Fibroblast of skin of right quadriceps (primary cell): ENCODE results near the gene VIPR2.

Experiments used
- DNase-seq: peaks from one replicate; pipeline ENCODE4 v3.0.0-alpha.2; 2013

VIPR2 gene

DNA sequence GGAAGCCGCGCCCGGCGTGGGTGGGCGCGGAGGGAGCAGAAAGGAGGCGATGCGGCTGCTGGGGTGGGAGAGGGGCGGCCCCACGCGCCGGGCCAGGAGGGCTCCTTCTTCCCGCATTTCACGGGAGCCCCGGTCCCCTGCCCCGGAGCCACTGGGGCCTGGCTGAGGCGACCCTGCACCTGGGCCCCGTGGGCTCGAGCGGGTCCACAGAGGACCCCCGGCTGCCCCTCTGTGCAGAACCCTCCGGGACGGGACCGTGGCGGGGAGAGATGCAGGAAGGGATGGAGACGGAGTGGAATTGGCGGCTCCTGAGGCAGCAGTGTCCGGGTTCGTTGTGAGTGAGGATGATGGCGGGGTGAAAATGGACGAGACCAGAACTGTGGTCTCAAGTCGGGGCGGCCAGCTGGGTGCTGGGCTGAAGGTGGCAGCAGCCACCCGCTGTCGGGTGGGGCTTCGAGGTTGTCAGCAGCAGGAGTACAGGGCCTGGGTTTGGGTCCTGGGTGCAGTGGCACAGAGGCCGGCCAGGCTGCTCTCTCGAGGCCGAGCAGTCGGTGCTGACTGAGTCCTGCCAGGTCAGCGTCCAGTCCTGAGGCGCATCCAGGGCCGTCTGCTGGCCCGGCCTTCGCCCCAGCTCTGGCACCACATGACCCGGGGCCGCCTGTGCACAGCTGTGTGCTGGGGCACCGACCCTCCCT lies 80.4 kb downstream of the VIPR2 start:
- no peak for DNase-seq

DNA sequence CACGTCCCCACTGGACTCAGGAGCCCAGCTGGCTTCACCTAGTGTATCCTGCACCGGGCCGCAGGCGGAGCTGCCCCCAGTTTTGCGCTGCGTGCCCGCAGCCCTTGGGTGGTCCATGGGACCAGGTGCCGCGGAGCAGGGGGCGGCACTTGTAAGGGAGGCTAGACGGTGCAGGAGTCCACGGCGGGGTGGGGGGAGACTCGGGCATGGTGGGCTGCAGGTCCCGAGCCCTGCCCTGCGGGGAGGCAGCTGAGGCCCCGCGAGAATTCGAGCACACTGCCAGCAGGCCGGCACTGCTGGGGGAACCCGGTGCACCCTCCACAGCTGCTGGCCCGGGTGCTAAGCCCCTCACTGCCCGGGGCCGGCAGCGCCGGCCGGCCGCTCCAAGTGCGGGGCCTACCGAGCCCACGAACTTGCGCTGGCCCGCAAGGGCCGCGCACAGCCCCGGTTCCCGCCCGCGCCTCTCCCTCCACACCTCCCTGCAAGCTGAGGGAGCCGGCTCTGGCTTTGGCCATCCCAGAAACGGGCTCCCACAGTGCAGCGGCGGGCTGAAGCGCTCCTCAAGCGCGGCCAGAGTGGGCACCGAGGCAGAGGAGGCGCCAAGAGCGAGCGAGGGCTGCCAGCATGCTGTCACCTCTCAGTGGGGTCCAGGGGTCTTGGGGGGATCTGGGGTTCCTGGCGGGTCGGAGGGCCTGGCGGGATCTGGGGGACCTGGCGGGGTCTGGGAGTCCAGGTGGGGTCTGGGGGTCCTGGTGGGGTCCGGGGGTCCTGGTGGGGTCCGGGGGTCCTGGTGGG lies 81.4 kb downstream of the VIPR2 start:
- no peak for DNase-seq

DNA sequence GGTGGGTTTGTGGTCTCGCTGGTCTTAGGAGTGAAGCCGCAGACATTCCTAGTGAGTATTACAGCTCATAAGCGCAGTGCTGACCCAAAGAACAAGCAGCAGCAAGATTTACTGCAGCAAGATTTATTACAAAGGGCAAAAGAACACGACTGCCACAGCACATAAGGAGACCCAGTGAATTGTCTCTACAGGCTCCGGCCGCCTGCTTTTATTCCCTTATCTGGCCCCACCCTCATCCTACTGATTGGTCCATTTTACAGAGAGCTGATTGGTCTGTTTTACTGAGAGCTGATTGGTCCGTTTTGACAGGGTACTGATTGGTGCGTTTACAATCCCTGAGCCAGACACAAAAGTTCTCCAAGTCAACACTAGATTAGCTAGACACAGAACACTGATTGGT lies 82.1 kb downstream of the VIPR2 start:
- DNase-seq: no peak

DNA sequence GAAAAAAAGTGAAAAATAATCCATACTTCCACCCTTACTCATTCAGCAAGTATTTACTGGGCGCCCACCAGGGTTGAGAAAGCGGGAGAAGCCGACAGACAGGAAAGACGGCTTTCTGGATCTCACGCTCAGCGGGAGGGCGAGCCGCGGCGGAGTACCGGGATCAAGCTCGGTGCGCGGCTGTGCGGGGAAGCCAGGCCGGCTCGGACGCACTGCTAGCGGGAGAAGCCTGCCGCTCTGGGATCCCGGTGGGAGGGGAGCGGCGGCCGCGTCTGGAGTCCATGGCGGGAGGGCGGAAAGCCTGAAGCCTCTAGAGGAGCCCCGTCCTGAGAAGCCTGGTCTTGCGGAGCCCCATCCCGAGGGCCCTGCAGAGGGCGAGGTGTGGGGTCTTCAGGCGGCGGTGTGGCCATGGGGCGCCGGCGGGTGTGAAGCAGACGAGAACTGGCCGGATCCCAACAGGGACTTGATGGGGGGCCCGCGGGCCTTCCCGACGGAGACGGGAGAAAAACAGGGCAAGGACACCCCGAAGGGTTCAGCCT lies 82.9 kb downstream of the VIPR2 start:
- no peak for DNase-seq

DNA sequence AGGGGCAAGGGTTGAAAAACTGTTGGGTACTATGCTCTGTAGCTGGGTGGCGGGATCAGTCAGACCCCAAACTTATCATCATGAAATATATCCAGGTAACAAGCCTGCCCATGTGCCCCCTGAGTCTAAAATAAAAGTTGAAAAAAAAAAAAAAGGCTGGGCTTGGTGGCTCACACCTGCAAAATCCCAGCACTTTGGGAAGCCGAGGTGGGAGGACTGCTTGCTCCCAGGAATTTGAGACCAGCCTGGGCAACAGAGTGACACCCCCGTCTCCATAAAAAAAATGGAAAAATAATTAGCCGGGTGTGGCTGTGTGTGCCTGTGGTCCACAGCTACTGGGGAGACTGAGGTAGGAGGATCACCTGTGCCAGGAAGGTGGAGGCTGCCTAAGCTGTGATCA lies 83.5 kb downstream of the VIPR2 start:
- no peak for DNase-seq

DNA sequence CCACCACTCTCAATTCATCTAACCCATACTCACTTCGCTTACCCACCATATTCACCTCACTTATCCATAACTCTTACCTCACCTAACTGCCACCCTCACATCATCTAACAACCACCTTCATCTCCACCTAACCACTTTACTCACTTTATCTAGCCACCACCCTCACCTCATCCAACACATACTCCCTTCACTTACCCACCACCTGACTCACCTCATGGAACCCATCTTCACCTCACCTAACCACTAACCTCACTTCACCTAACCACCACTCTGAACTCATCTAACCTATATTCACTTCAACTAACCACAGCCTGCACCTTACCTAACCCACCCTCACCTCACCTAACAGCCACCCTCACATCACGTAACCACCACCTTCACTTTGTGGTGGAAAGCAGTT lies 84.2 kb downstream of the VIPR2 start:
- DNase-seq: no peak

DNA sequence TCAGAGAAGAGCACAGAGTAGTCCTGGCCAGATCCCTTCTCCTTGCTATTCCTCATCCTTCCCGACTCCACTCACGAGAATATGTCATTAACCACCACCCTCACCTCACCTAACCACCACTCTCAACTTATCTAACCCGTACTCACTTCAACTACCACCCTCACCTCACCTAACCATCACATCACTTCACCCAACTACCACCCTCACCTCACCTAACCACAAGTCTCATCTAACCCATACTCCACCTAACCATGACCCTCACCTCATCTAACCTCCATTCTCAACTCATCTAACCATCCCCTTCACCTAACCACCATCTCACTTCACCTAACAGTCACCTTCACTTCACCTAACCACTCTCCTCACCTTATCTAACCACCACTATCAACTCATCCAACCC lies 85.0 kb downstream of the VIPR2 start:
- DNase-seq: no peak

DNA sequence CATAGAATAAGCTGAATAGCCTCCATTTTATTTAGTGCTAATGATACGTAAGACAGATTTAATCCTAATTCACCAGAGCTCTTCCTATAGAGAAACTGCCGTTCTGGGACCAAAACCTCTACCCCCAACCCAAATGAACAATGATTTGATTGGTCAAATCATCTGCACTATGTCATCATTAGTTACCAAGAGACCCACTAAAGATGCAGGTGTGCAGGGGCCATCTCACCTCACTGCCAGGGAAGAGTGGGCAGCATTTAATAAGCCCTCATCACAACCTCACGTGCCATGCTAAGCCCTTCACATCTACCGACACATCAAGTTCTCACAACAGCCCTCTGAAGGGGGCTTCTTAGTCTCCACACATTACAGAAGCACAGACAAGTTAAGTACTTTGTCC lies 87.0 kb downstream of the VIPR2 start:
- DNase-seq: no peak

DNA sequence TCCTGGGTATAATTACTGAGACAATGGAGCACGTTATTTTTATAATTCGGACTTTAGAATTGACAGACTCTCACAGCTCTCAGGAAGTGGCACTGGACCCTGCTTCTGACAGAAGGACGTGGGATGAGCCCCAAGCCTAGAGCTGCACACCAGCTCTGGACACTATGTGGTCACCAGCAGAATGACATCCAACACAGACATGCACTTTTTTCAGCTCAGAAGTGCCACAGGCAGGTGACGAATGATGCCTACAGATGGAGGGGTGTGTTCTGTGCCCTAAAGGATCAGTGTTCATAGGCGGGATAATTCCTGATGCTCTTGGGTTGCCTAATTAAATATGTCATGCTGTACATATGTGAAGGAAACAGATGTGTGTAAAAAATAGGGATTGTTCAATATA lies 87.9 kb downstream of the VIPR2 start:
- DNase-seq: no peak

DNA sequence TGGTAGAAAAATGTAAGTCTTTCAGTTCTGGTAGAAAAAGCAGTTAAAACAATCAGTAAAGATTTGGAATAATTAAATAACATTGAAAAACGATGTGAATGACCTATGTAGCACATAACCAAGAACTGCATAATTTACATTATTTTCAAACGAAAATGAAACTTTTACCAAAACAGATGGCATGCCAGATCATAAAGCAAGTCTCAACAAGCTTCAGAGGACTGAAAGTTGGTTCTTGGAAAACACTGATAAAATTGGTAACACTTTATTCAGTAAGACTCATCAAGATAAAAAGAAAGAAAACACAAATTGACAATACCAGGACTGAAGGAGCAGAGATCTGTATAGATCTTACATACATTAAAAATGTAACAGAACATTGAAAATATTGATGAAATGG lies 92.8 kb downstream of the VIPR2 start:
- DNase-seq: no peak

DNA sequence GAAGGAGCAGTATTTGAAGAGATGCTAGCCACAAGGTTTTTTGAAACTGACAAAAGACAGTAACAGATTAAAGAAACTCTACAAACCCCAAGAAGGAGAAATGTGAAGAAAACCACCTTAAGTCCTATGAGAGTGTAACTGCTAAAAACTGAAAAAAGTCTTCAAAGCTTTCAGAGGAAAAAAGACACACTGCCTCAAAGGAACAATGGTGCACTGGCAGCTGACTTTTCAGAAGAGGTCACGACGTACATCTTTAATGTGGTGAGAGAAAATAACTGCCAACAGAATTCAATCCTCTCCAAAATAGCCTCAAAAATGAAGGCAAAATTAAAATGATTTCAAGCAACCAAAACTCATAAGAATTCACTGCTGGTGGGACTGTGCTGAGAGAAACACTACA lies 94.0 kb downstream of the VIPR2 start:
- DNase-seq: no peak

DNA sequence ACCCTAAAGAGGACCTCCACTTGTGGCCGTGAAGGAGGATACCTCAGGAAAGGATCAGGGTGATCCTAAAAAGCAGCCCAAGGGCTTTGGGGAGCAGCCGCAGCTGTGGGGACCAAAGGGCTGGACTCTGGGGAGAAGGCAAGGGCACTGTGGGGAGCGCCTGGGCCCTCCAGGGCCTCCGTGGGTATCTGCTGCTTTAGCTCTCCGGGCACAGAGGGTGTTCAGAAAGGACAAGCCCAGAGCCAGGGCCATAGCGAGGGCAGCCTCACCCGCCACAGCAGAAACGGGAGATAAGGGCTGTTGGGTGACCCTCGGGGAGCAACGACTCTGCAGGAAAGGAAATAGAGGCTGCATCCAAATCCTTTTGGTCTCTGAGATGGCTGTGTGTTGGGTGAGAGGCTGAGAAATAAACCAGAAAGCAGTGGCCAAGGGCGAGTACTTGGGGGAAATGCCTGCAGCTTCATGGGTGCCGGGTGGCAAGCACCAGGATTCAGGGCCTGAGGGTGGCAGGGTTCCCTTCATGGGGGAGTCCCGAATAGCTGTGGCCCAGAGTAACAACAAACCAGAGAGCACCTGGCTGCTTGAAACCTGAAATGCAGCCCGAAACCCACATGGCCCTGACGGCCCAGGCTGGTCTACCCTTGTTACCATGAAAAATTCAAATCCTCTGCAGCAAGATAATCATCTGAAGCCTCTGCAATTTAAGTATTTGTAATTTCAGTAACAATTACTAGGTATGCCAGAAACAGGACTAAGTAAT lies 95.2 kb downstream of the VIPR2 start:
- DNase-seq: no peak

DNA sequence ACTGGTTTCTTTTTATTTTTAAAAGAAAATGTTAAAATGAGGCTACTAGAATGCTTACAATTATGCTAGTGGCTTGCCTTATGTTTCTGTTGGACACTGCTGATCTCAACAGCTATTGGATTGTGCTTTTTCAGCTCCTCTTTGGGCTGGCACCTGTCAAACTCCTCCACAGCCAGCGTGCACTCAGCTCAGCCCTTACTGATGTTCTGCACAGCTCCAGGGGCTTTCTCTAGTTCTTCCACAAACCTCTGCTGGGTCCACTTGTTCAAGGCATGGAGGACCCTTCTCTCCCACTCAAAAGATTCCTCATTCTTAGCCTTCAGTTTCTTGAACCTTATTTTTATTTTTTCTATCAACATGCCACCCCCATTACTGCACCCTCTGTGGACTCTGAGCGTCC lies 96.0 kb downstream of the VIPR2 start:
- DNase-seq: no peak

DNA sequence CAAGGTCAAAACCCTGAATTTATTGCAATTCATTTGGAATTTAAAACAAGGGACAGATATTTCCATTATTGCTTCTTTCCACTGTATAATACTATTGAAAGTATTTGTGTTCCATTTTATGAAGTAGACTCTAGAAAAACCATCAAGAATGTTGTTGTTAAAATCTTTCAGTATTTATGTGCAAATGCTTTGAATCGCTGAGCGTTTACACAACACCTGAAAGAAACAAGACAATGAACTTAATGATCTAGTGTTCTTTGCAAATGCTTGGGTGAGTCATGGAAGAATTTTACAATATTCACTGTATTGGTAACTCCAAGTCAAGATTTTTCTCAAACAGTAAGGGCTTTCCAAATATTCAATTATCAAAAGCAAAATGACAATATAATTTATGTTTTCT lies 97.1 kb downstream of the VIPR2 start:
- DNase-seq: no peak

DNA sequence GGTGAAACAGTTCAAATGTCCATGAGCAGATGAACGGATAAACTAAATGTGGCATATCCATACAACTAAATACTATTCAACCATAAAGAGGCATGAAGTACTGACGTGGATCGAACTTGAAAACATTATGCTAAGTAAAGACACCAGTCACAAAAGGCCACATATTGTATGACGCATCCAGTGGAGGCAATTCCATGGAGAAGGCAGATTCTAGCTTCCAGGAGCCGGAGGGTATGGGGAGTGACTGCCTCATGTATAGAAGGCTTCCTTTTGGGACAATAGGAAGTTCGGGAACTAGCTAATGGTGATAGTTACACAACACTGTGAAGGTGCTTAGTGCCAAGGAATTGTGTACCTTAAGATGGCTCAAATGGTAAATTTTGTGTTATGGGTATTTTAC lies 98.4 kb downstream of the VIPR2 start:
- no peak for DNase-seq

DNA sequence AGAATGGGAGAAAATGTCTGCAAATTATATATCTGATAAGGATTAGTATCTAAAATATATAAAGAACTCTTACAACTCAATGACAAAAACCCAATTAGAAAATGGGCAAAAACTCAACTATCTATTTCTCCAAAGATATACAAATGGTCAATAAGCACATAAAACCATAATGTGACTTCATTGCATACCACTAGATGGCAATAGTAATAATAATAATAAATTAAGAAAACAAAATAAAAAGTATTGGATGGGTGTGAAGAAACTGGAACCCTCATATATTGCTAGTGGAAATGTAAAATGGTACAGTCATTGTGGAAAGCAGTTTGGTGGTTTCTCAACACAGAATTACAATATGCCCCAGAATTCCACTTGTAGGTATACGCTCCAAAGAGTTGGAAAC lies 98.8 kb downstream of the VIPR2 start:
- no peak for DNase-seq

DNA sequence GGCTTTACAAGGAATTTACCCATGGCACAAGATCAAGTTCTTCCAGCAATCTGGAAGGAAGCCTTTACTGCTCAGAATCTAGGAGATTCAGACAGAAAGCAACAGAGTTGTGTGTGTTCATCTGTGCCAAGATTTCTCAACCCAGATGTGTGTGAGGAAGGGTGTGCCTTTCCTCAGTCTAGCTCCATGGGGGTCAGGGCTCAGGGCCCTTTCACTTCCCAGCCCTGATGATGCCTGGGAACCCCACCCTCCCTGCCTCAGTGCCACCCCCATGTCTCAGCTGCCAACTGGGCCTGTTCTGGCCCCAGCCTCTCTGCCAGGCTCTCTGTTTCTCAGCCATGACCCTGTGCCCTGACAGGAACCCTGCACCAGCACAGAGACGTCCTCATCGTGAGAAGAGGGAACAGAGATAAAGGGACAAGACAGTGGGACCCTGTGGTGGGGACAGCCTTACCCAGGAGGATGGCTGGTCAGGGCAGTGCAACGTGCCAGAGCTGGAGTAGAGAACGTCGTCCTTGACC lies 102.0 kb downstream of the VIPR2 start:
- no peak for DNase-seq

DNA sequence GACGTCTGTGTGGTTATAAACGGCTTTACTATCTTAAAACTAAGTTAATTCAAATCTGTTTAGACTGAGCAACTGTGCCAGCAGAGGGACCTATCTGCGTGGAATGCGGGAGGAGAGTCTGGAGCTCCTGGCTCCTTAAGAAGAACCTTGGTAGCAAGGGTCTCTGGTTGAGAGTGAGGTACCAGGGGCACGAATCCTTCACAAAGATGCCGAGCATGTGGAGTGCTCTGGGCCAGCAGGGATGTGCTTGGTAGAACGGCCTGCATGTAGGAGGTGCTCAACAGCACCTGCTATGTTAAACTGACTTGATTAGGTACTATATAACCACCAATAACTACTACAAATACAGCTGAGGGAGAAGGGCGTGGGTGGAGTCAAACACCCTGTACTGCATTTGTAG lies 102.6 kb downstream of the VIPR2 start:
- DNase-seq: no peak

DNA sequence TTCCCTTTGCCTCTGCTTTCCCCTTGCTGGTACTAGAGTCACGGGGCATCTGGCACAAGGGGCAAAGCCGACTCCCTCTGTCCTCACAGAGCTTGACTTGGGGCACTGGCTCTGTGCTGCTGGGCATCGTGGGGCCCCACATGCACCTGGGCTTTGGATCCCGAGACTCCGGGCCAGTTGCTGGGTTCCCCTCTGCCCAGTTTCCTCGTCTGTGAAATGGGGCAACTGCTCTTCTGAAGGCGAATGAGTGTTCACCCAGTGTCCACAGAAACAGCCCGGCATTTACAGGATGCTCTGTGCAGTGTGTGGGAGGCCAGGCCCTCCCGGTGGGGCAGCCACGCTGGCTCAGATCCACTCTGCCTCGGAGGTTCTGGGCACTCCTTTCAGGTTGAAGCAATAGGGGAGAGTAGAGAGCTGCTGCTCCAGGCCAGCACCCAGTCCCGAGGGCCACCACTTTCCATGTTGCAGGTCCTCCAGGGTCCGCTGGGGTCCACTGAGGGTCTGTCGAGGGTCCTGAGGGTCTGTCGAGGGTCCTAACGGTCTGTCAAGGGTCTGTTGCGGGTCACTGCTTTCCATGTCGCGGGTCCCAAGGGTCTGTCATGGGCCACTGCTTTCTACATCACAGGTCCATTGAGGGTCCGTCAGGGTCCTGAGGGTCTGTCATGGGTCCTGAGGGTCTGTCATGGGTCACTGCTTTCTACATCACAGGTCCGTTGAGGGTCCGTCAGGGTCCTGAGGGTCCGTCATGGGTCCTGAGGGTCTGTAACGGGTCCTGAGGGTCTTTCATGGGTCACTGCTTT lies 103.6 kb downstream of the VIPR2 start:
- no peak for DNase-seq

DNA sequence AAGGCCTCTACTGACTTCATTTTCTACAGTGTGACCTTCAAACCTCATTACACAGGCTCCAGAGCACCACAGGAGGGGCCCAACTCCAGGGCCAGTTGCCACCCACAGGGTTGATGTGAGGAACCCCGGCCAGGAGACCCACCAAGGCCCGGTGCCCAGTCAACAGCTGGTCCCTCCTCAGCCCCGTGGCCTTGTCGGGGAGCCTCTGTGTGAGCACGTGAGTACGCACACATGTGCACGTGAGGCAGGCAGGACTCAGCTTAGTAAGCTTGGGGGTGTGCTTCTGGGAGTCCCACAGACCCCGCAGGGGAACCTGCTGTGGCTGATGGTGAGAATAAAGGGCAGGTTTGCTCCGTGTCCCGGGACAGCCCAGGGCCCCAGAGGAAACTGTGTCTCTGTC lies 104.5 kb downstream of the VIPR2 start:
- DNase-seq: no peak

DNA sequence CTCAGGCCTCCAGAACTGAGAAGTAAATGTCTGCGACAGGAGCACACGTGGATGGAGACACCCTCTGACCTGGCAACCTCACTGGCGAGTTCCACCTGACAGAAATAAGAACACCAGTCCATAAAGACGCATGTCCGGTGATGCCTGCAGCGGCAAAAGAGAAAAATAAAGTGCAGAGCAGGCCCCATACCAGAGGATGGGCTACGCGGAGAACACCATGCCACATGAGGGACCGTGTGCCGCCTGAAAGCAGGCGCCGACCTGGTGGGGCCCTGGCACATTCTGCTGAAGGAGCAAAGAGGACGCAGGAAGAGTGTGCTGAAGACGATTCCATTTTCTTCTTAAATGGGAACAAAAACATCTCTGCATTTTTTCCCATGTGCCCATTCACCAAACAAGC lies 105.0 kb downstream of the VIPR2 start:
- no peak for DNase-seq

DNA sequence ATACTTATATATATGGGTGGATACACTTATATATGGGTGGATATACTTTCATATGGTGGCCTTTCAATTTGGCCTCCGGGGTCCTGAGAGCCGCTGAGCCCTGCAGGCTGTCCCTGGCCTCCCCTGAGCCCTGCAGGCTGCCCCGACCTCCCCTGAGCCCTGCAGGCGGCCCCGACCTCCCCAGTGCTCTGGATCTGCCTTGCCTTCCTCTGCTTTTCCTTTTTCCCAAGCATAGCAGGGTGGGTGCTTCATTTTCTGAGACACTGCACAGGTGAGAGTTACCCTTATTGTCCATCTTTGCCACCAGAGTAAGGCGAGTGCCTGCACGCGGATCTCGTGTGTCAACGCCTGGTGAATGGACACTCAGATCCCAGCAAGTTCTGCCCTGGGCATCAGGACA lies 106.6 kb downstream of the VIPR2 start:
- DNase-seq: no peak
